Osteoblast (primary cell): ENCODE data around the gene MAPK8IP3. TPM values are rescaled to one million over a fixed set of nuclear protein-coding genes. Genes with fewer than 3 reads are reported as not detected.
"Not testable (repeated sequence)": the region's sequence is repeated elsewhere in the genome, so short reads cannot be mapped to it uniquely, and the experiment has no call there.

Experiments used
- DNase-seq: peaks from one replicate; pipeline ENCODE4 v3.0.0; 2011; ENCODE audit warnings: low spot score, mixed read lengths; ENCODE audit not compliant: insufficient read length; ENCODE audit errors: missing footprints
- H2AFZ ChIP-seq: 2 replicates; pipeline ENCODE4 v1.6.0; 2011; ENCODE audit warnings: mild to moderate bottlenecking, low read length
- H3K27ac ChIP-seq: 2 replicates; pipeline ENCODE4 v1.5.1; 2011; ENCODE audit warnings: mild to moderate bottlenecking, low read depth, low read length, moderate library complexity
- H3K27me3 ChIP-seq: 2 replicates; pipeline ENCODE4 v1.6.0; 2012; ENCODE audit warnings: mild to moderate bottlenecking, control low read depth, inconsistent platforms, low read length, moderate library complexity; ENCODE audit not compliant: insufficient read depth
- H3K36me3 ChIP-seq: 2 replicates; pipeline ENCODE4 v1.5.1; 2011; ENCODE audit warnings: mild to moderate bottlenecking, low read length, control low read depth, moderate library complexity; ENCODE audit not compliant: insufficient read depth
- H3K4me1 ChIP-seq: 2 replicates; pipeline ENCODE4 v1.5.1; 2011; ENCODE audit warnings: mild to moderate bottlenecking, low read length, control low read depth, moderate library complexity; ENCODE audit not compliant: insufficient read depth
- H3K4me2 ChIP-seq: 2 replicates; pipeline ENCODE4 v1.6.0; 2011; ENCODE audit warnings: mild to moderate bottlenecking, low read length; ENCODE audit not compliant: insufficient read depth
- H3K4me3 ChIP-seq: fragments of 200-600 bp; sonication (generic); 3 replicates; pipeline ENCODE4 v1.5.1; 2012; ENCODE audit warnings: mild to moderate bottlenecking, low read length, inconsistent platforms; ENCODE audit not compliant: insufficient read depth
- H3K79me2 ChIP-seq: 2 replicates; pipeline ENCODE4 v1.6.0; 2012; ENCODE audit warnings: mild to moderate bottlenecking, low read length, control low read depth, inconsistent platforms; ENCODE audit not compliant: insufficient read depth
- H3K9me3 ChIP-seq: 2 replicates; pipeline ENCODE4 v1.5.1; 2011; ENCODE audit warnings: low read depth, low read length, control low read depth
- H4K20me1 ChIP-seq: 2 replicates; pipeline ENCODE4 v1.6.0; 2012; ENCODE audit warnings: mild to moderate bottlenecking, low read length, control low read depth; ENCODE audit not compliant: insufficient read depth
- total RNA-seq: library from RNA; depleted of rRNA; stranded (reverse); fragments of >200 nt; gene quantifications from 2 replicates; pipeline ENCODE4 v1.2.3, GENCODE V29; 2012
- TF ChIP-seq, protein P1 (sequence below): IDR thresholded peaks from 2 replicates; pipeline ENCODE4 v1.5.1; 2011; ENCODE audit warnings: mild to moderate bottlenecking, low read depth, low read length, moderate library complexity; ENCODE audit errors: extremely low read depth

The MAPK8IP3 gene
- total RNA-seq, 1 donor = 64.1 TPM

DNA sequence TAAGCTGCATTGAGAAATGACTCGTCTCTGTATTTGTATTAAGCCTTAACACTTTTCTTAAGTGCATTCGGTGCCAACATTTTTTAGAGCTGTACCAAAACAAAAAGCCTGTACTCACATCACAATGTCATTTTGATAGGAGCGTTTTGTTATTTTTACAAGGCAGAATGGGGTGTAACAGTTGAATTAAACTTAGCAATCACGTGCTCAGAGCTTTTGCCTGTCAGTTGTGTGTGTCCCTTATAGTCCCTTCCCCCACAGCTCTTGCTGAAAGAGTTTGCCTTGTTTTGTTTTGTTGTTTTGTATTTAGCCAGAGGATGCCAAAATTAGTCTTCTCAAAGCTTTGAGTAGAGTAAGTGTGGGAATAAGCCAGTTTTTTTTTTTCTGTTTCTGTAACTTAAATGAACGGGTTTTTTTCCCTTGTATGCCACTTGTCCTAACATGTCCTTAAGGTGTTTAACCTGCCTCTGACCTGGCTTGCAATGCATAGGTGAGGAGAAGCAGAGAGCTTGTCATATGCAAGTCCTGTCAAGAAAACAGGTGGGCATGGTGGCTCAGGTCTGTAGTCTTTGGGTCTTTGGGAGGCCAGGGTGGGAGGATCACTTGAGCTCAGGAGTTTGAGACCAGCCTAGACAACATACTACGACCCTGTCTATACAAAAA lies 4.6 kb upstream of the MAPK8IP3 start:
- no peaks in the 10 kb centered on the region for H3K27me3 ChIP-seq
- H4K20me1 ChIP-seq = no peaks in the 10 kb centered on the region
- H3K4me1 ChIP-seq = no peaks in the 10 kb centered on the region
- no peak overlapping the region for H3K27ac ChIP-seq
- no peaks in the 10 kb centered on the region for H3K9me3 ChIP-seq
- H2AFZ ChIP-seq = no peak overlapping the region
- H3K36me3 ChIP-seq = peaks cover 57% of the 10 kb centered on the region
- no peak for DNase-seq
- peaks cover 10% of the 10 kb centered on the region for H3K79me2 ChIP-seq
- no peak overlapping the region for H3K4me3 ChIP-seq
- H3K4me2 ChIP-seq = no peak overlapping the region
- TF ChIP-seq, protein P1, sequence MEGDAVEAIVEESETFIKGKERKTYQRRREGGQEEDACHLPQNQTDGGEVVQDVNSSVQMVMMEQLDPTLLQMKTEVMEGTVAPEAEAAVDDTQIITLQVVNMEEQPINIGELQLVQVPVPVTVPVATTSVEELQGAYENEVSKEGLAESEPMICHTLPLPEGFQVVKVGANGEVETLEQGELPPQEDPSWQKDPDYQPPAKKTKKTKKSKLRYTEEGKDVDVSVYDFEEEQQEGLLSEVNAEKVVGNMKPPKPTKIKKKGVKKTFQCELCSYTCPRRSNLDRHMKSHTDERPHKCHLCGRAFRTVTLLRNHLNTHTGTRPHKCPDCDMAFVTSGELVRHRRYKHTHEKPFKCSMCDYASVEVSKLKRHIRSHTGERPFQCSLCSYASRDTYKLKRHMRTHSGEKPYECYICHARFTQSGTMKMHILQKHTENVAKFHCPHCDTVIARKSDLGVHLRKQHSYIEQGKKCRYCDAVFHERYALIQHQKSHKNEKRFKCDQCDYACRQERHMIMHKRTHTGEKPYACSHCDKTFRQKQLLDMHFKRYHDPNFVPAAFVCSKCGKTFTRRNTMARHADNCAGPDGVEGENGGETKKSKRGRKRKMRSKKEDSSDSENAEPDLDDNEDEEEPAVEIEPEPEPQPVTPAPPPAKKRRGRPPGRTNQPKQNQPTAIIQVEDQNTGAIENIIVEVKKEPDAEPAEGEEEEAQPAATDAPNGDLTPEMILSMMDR = no peak

DNA sequence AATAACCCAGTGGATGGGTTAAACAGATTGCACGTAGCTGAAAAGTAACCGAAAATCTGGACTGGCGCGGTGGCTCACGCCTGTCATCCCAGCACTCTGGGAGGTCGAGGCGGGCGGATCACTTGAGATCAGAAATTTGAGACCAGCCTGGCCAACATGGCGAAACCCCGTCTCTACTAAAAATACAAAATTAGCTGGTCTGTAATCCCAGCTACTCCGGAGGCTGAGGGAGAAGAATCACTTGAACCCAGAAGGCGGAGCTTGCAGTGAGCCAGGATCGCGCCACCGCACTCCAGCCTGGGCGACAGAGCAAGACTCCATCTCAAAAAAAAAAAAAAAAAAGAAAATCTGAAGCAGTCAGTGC lies 689 bp upstream of the MAPK8IP3 start:
- Histone ChIP-seq H3K4me3 (peak overlapping the region; percentile 97), H3K79me2 (peaks cover 45% of the 10 kb centered on the region), H3K4me1 (peaks cover 26% of the 10 kb centered on the region), H3K36me3 (peaks cover 25% of the 10 kb centered on the region), H3K27ac (peak overlapping the region; percentile 90), H3K4me2 (peak overlapping the region; percentile 91), H4K20me1 (peaks cover 33% of the 10 kb centered on the region), H2AFZ (peak overlapping the region; percentile 96)
- not testable (repeated sequence) for DNase-seq, H3K9me3 ChIP-seq, H3K27me3 ChIP-seq

DNA sequence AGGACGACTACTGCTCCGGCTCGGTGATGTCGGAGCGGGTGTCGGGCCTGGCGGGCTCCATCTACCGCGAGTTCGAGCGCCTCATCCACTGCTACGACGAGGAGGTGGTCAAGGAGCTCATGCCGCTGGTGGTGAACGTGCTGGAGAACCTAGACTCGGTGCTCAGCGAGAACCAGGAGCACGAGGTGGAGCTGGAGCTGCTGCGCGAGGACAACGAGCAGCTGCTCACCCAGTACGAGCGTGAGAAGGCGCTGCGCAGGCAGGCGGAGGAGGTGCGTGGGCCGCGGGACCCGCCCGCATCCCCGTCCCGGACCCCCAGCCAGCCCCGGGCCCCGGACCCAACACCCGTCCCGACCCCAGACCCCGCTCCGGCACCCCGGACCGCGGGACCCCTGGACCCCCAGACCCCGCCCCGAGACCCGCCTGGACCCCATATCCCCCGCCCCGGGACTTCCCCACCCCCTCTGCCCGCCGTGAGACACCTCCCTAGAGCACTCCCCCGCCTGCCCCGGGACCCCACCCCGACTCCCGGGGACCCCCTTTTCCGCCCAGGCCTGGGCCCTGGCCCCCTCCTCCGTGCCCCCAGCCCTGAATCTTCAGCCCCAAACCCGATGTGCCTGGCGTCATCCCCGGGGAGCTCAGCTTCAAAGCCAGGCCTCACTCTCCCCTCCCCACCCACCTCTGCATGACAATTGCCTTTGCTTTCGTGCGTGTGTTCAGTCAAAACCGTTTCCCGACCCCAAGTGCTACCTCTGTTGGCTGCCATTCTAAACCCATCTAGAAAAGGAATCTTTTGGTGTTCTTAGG lies 594 bp downstream of the MAPK8IP3 start:
- Histone ChIP-seq H3K27ac (peak overlapping the region; percentile 76), H4K20me1 (peaks cover 43% of the 10 kb centered on the region), H3K36me3 (peaks cover 13% of the 10 kb centered on the region), H2AFZ (peak overlapping the region; percentile 90), H3K4me3 (peak overlapping the region; percentile 97), H3K4me1 (peaks cover 26% of the 10 kb centered on the region), H3K27me3 (no peaks in the 10 kb centered on the region), H3K4me2 (peak overlapping the region; percentile 91), H3K79me2 (peaks cover 58% of the 10 kb centered on the region), H3K9me3 (no peaks in the 10 kb centered on the region)
- TF ChIP-seq, protein P1 = no peak
- DNase-seq = peak; percentile 92

DNA sequence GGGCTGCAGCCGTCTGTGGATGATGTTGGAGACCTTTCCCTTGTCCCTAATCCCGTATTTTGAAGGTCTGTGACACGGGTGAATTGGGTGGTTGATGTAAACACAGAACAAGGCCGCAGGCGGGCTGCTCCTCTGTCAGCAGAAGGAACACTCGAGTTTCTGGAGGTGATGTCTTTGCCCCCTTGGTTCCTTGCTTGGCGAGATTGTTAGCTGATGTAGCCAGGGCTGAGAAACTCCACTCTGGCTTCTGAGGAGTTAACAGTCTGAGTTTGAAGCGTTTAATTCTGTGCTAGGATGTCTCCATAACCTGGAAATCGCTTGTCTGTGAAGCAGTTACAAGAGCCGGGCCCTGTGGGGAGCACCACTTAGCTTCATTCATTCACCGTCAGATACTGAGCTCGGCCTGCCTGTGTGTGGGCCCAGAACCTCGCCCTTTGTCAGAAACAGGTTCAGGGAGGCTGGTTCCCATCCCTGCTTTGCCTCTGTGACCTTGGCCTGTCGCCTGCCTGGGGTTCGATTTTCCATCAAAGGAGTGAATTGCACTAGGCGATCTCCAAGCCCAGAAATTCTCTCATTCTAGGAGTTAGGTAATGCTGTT lies 1.3 kb downstream of the MAPK8IP3 start:
- Histone ChIP-seq H3K79me2 (peaks cover 63% of the 10 kb centered on the region), H3K36me3 (peaks cover 7% of the 10 kb centered on the region), H3K4me3 (peak overlapping the region; percentile 97), H2AFZ (peak overlapping the region; percentile 81), H3K9me3 (no peaks in the 10 kb centered on the region), H3K27ac (peak overlapping the region; percentile 54), H4K20me1 (peaks cover 47% of the 10 kb centered on the region), H3K4me2 (peak overlapping the region; percentile 91), H3K4me1 (peaks cover 26% of the 10 kb centered on the region), H3K27me3 (no peaks in the 10 kb centered on the region)
- DNase-seq = peak; percentile 95
- TF ChIP-seq, protein P1 = no peak
